PC-9 (cell line): Measurements from ENCODE around the gene MORC1.

Experiments used
- CTCF ChIP-seq: fragments of 200-600 bp; sonication (generic); conservative IDR thresholded peaks from 2 replicates; pipeline ENCODE4 v1.6.1; 2017; ENCODE audit warnings: mixed run types, antibody characterized with exemption, mild to moderate bottlenecking, moderate library complexity
- EZH2 ChIP-seq: fragments of 200-600 bp; sonication (generic); IDR thresholded peaks from 2 replicates; pipeline ENCODE4 v1.8.0; 2017; ENCODE audit warnings: antibody characterized with exemption, low read depth

- TF ChIP-seq CTCF (no peak), EZH2 (no peak)
These were observed 186.9 kb downstream of the MORC1 start for GRCh38 chr3:108931035-108931434.
